A549 (cell line): ENCODE measurements around the gene LAMB1. TPM values are rescaled to one million over a fixed set of nuclear protein-coding genes. Genes with fewer than 3 reads are reported as not detected.

Experiments used
- ATAC-seq, 2 experiments: fragments of 200-7000 bp in 1 of 2; fragments of >200 bp in 1 of 2; cut with Nextera tagmentation in 1 of 2; cut with Tn5 transposase in 1 of 2; 3 replicates each; pipeline versions ENCODE4 v1.8.0 to v1.9.1; 2018 to 2020; ENCODE audit warnings: mild to moderate bottlenecking in 1 of 2, moderate library complexity in 1 of 2
- CTCF ChIA-PET: fragments of 300-600 bp; sonication (Branson Sonifier 250); formaldehyde crosslinking; extraction: SDS; loops from one replicate; lab custom pipeline; 2021; ENCODE audit warnings: antibody characterized with exemption, inconsistent platforms; lab: Yijun Ruan, JAX
- POLR2A ChIA-PET: fragments of 350-600 bp; formaldehyde crosslinking; extraction: SDS; loops from one replicate; lab custom pipeline; 2021; ENCODE audit warnings: antibody characterized with exemption, inconsistent platforms; lab: Yijun Ruan, JAX
- DNase-seq, 2 experiments: peaks; one replicate each; pipeline versions ENCODE4 v3.0.0 to v3.0.0-alpha.2; 2011 to 2016; ENCODE audit warnings: low read depth in 1 of 2, low spot score in 1 of 2
- FAIRE-seq: peaks from 2 replicates; lab custom pipeline; 2011; peaks lifted over from hg19 to GRCh38; lab: Jason Lieb, UNC
- H3K27ac ChIP-seq, 2 experiments: fragments of >200 bp; sonication (Bioruptor Twin); formaldehyde crosslinking; 3 replicates each; pipeline ENCODE4 v1.5.1; 2016 to 2017
- H3K4me1 ChIP-seq: fragments of >200 bp; sonication (Bioruptor Twin); formaldehyde crosslinking; 3 replicates; pipeline ENCODE4 v1.6.1; 2016
- H3K4me2 ChIP-seq: fragments of >200 bp; sonication (Bioruptor Twin); formaldehyde crosslinking; 3 replicates; pipeline ENCODE4 v1.6.1; 2016
- H3K4me3 ChIP-seq: fragments of >200 bp; sonication (Bioruptor Twin); formaldehyde crosslinking; 3 replicates; pipeline ENCODE4 v1.5.1; 2016
- H3K9me3 ChIP-seq: fragments of >200 bp; sonication (Bioruptor Twin); formaldehyde crosslinking; 3 replicates; pipeline ENCODE4 v1.6.1; 2016
- BHLHE40 ChIP-seq: IDR thresholded peaks from 2 replicates; pipeline ENCODE4 v1.6.1; 2012; ENCODE audit warnings: low read depth, low read length, inconsistent platforms
- CBX2 ChIP-seq: fragments of 200-600 bp; sonication (generic); IDR thresholded peaks from 2 replicates; pipeline ENCODE4 v1.6.1; 2016; ENCODE audit warnings: low read depth, mild to moderate bottlenecking, borderline replicate concordance
- CEBPB ChIP-seq, 2 experiments: fragments of >200 bp in 1 of 2; sonication (Bioruptor Twin) in 1 of 2; formaldehyde crosslinking in 1 of 2; IDR thresholded peaks; 2 replicates each; pipeline ENCODE4 v1.6.1; 2012 to 2016
- EHMT2 ChIP-seq: fragments of 200-600 bp; sonication (generic); IDR thresholded peaks from 2 replicates; pipeline ENCODE4 v1.6.1; 2016; ENCODE audit warnings: antibody characterized with exemption, low read depth, mild to moderate bottlenecking, moderate library complexity
- FOSB ChIP-seq: fragments of 250-450 bp; sonication (Bioruptor Pico); IDR thresholded peaks from 2 replicates; pipeline ENCODE4 v1.5.0; 2020; ENCODE audit warnings: mild to moderate bottlenecking, moderate library complexity
- KDM1A ChIP-seq: fragments of 200-600 bp; sonication (generic); IDR thresholded peaks from 2 replicates; pipeline ENCODE4 v1.6.1; 2016; ENCODE audit warnings: low read depth, mild to moderate bottlenecking
- RAD21 ChIP-seq, 2 experiments: fragments of >200 bp in 1 of 2; sonication (Bioruptor Twin) in 1 of 2; formaldehyde crosslinking in 1 of 2; IDR thresholded peaks in 1 of 2; conservative IDR thresholded peaks in 1 of 2; 2 replicates in 1 of 2; 3 replicates in 1 of 2; pipeline ENCODE4 v1.6.1; 2012 to 2018; ENCODE audit warnings: inconsistent platforms in 1 of 2
- TP53 ChIP-seq: fragments of 250-450 bp; sonication (Bioruptor Pico); IDR thresholded peaks from 2 replicates; pipeline ENCODE4 v1.5.0; 2021; ENCODE audit warnings: mild to moderate bottlenecking, moderate library complexity
- ZFP36 ChIP-seq: fragments of 450-650 bp; IDR thresholded peaks from 2 replicates; pipeline ENCODE4 v1.6.1; 2014; ENCODE audit warnings: borderline replicate concordance; ENCODE audit not compliant: partially characterized antibody
- ZNF302 ChIP-seq: fragments of 250-450 bp; sonication (Bioruptor Pico); IDR thresholded peaks from 2 replicates; pipeline ENCODE4 v1.9.0; 2021; ENCODE audit warnings: inconsistent platforms, mild to moderate bottlenecking, moderate library complexity
- WGBS: methylation state at CpG from one replicate; pipeline ENCODE4 v1.1.6; 2017; ENCODE audit errors: missing lambda C conversion rate; 5-methylcytosine and 5-hydroxymethylcytosine counted together
- polyA plus RNA-seq, 4 experiments: library from polyadenylated mRNA; depleted of rRNA in 3 of 4; stranded (reverse); fragments of >200 nt; fragmentation: RNase III in 1 of 4; extraction: RNeasy Plus Mini Kit Qiagen cat#74134 plus additional on column Dnase treatment in 1 of 4; gene quantifications; 2 replicates in 3 of 4; 3 replicates in 1 of 4; pipeline ENCODE4 v1.2.3, GENCODE V29; 2011 to 2017
- TF ChIP-seq, protein P1 (sequence below): fragments of 250-450 bp; sonication (Bioruptor Pico); IDR thresholded peaks from 2 replicates; pipeline ENCODE4 v1.5.0; 2021; ENCODE audit warnings: mild to moderate bottlenecking, moderate library complexity, borderline replicate concordance
- TF ChIP-seq, protein P2 (sequence below): fragments of >200 bp; sonication (Bioruptor Twin); formaldehyde crosslinking; IDR thresholded peaks from 3 replicates; pipeline ENCODE4 v1.6.1; 2016
- TF ChIP-seq, protein P3 (sequence below): fragments of 150-350 bp; IDR thresholded peaks from 2 replicates; pipeline ENCODE4 v1.6.1; 2014; ENCODE audit warnings: low read depth, mild to moderate bottlenecking, low read length
- TF ChIP-seq, protein P4 (sequence below): fragments of 200-600 bp; sonication (generic); IDR thresholded peaks from 2 replicates; pipeline ENCODE4 v1.6.1; 2016; ENCODE audit warnings: antibody characterized with exemption, mild to moderate bottlenecking, moderate library complexity
- TF ChIP-seq, protein P5 (sequence below): fragments of >200 bp; sonication (Bioruptor Twin); formaldehyde crosslinking; IDR thresholded peaks from 2 replicates; pipeline ENCODE4 v1.6.1; 2016
- TF ChIP-seq, protein P6 (sequence below): IDR thresholded peaks from 2 replicates; pipeline ENCODE4 v1.6.1; 2012; ENCODE audit warnings: low read depth, borderline replicate concordance

Gene LAMB1
- polyA plus RNA-seq, 2 of the 4 experiments (the other 2 are of a cell fraction), result 142 to 162 TPM

DNA sequence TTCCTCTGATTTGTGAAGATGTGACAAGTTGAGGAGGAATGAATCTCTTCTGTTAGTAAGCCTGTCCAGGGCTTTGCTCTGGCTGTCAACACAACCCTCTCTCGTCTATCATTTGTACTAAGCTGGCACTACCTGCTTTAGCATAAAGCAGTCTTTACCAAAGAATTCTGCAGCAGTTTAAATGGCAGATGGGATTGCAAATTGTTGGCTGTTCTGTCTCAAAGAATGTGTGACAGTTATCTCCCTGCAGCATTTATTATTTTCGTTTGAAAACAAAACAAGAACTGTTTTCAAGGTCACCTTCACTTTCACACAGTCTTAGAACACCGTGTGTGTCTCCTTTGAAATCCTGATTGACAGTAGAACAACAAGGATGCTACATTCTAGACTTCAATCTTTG is 4.8 kb upstream of the LAMB1 start:
- Histone ChIP-seq H3K4me3 (no peak overlapping the region), H3K9me3 (no peaks in the 10 kb centered on the region), H3K27ac (peak overlapping the region in 1 of 2 experiments; percentile 52; a peak in 4 of 6 replicates), H3K4me1 (peaks cover 75% of the 10 kb centered on the region), H3K4me2 (no peak overlapping the region; the same call in 2 of the 3 replicates)
- POLR2A ChIA-PET, result no interaction called here
- CTCF ChIA-PET, result interaction anchor here (0.7 kb wide), 1 partner anchor 10 kb away, joined by 3 read pairs; no protein-coding TSS in a partner anchor
- DNase-seq (no peak), FAIRE-seq (peak; percentile 72), ATAC-seq (no peak)
- TF ChIP-seq, protein P1, sequence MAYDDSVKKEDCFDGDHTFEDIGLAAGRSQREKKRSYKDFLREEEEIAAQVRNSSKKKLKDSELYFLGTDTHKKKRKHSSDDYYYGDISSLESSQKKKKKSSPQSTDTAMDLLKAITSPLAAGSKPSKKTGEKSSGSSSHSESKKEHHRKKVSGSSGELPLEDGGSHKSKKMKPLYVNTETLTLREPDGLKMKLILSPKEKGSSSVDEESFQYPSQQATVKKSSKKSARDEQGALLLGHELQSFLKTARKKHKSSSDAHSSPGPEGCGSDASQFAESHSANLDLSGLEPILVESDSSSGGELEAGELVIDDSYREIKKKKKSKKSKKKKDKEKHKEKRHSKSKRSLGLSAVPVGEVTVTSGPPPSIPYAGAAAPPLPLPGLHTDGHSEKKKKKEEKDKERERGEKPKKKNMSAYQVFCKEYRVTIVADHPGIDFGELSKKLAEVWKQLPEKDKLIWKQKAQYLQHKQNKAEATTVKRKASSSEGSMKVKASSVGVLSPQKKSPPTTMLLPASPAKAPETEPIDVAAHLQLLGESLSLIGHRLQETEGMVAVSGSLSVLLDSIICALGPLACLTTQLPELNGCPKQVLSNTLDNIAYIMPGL (CRISPR knock-in tag), result no peak
- no peak for TF ChIP-seq TP53 (CRISPR knock-in tag)
- TF ChIP-seq, protein P2, sequence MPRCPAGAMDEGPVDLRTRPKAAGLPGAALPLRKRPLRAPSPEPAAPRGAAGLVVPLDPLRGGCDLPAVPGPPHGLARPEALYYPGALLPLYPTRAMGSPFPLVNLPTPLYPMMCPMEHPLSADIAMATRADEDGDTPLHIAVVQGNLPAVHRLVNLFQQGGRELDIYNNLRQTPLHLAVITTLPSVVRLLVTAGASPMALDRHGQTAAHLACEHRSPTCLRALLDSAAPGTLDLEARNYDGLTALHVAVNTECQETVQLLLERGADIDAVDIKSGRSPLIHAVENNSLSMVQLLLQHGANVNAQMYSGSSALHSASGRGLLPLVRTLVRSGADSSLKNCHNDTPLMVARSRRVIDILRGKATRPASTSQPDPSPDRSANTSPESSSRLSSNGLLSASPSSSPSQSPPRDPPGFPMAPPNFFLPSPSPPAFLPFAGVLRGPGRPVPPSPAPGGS, result no peak
- no peak for TF ChIP-seq ZFP36
- no peak for TF ChIP-seq KDM1A
- TF ChIP-seq BHLHE40, result no peak
- no peak for TF ChIP-seq CEBPB (IDR thresholded peaks at IDR 0.05)
- TF ChIP-seq CBX2, result no peak
- TF ChIP-seq, protein P3, sequence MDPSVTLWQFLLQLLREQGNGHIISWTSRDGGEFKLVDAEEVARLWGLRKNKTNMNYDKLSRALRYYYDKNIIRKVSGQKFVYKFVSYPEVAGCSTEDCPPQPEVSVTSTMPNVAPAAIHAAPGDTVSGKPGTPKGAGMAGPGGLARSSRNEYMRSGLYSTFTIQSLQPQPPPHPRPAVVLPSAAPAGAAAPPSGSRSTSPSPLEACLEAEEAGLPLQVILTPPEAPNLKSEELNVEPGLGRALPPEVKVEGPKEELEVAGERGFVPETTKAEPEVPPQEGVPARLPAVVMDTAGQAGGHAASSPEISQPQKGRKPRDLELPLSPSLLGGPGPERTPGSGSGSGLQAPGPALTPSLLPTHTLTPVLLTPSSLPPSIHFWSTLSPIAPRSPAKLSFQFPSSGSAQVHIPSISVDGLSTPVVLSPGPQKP, result no peak
- TF ChIP-seq, protein P4, sequence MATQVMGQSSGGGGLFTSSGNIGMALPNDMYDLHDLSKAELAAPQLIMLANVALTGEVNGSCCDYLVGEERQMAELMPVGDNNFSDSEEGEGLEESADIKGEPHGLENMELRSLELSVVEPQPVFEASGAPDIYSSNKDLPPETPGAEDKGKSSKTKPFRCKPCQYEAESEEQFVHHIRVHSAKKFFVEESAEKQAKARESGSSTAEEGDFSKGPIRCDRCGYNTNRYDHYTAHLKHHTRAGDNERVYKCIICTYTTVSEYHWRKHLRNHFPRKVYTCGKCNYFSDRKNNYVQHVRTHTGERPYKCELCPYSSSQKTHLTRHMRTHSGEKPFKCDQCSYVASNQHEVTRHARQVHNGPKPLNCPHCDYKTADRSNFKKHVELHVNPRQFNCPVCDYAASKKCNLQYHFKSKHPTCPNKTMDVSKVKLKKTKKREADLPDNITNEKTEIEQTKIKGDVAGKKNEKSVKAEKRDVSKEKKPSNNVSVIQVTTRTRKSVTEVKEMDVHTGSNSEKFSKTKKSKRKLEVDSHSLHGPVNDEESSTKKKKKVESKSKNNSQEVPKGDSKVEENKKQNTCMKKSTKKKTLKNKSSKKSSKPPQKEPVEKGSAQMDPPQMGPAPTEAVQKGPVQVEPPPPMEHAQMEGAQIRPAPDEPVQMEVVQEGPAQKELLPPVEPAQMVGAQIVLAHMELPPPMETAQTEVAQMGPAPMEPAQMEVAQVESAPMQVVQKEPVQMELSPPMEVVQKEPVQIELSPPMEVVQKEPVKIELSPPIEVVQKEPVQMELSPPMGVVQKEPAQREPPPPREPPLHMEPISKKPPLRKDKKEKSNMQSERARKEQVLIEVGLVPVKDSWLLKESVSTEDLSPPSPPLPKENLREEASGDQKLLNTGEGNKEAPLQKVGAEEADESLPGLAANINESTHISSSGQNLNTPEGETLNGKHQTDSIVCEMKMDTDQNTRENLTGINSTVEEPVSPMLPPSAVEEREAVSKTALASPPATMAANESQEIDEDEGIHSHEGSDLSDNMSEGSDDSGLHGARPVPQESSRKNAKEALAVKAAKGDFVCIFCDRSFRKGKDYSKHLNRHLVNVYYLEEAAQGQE, result no peak
- no peak for TF ChIP-seq ZNF302 (CRISPR knock-in tag)
- TF ChIP-seq, protein P5, sequence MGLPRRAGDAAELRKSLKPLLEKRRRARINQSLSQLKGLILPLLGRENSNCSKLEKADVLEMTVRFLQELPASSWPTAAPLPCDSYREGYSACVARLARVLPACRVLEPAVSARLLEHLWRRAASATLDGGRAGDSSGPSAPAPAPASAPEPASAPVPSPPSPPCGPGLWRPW, result no peak
- no peak for TF ChIP-seq EHMT2
- no peak for TF ChIP-seq FOSB (CRISPR knock-in tag)
- TF ChIP-seq, protein P6, sequence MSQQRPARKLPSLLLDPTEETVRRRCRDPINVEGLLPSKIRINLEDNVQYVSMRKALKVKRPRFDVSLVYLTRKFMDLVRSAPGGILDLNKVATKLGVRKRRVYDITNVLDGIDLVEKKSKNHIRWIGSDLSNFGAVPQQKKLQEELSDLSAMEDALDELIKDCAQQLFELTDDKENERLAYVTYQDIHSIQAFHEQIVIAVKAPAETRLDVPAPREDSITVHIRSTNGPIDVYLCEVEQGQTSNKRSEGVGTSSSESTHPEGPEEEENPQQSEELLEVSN, result no peak
- WGBS, result 67% methylated on average over 3 of the region's 3 CpGs

DNA sequence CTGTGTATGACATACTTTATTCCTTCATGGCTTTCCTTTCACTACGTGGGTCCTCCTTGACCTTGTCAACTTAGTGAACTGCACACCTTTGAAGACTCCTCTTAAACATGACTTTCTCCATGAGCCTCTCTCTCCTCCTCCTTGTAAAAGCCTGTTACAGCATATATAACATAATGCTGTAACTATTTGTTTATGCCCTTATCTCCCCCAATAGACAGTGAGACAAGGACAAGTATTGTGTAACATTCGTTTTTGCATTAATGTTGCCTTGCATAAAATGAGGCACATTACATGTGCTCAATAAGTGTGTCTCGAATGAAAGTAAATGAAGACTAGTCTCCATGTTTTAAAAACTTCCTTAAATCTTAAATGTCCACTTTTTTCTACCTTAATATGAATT is 4.3 kb upstream of the LAMB1 start:
- FAIRE-seq (peak; percentile 68), DNase-seq (no peak), ATAC-seq (no peak)
- ChIA-PET CTCF (interaction anchor here (0.6 to 3.9 kb wide), 3 partner anchors 9 to 139 kb away, joined by 3 to 43 read pairs (median 3); no protein-coding TSS in a partner anchor), POLR2A (no interaction called here)
- no peak overlapping the region for H3K4me3 ChIP-seq
- peak overlapping the region in 1 of 2 experiments; percentile 94; a peak in 3 of 6 replicates for H3K27ac ChIP-seq
- peaks cover 70% of the 10 kb centered on the region for H3K4me1 ChIP-seq
- H3K4me2 ChIP-seq, result no peak overlapping the region; the same call in 2 of the 3 replicates
- 64% methylated on average over 3 of the region's 3 CpGs for WGBS
- no peaks in the 10 kb centered on the region for H3K9me3 ChIP-seq
- TF ChIP-seq CEBPB (IDR thresholded peaks at IDR 0.05) (0 out of 4 replicates have a peak, but pooled peaks of 1 of the 2 experiments have one; percentile 10), RAD21 (conservative IDR thresholded peaks at IDR 0.05 in 1 of 2, IDR thresholded peaks at IDR 0.05 in 1 of 2) (no peak)
